Endothelial cell of umbilical vein (primary cell): ENCODE measurements around the gene MRPL17. TPM values are rescaled to one million over a fixed set of nuclear protein-coding genes. Genes with fewer than 3 reads are reported as not detected.

Source experiments
- BruUV-seq: library from RNA; stranded (reverse); fragments of 400-500 nt; replicated peaks from 2 replicates; lab custom pipeline; 2021; lab: Mats Ljungman, UMichigan
- CTCF ChIA-PET: fragments of 300-600, 350-600 bp; sonication (Branson Sonifier 250); formaldehyde crosslinking; loops from one replicate; lab custom pipeline; 2021; ENCODE audit warnings: antibody characterized with exemption, inconsistent platforms; lab: Charles Lee
- POLR2A ChIA-PET: fragments of 300-600, 350-600 bp; sonication (Branson Sonifier 250); formaldehyde crosslinking; loops from one replicate; lab custom pipeline; 2021; ENCODE audit warnings: antibody characterized with exemption, inconsistent platforms; lab: Charles Lee
- DNase-seq: peaks from one replicate; pipeline ENCODE4 v3.0.0-alpha.2; 2011; ENCODE audit warnings: low read depth, low spot score
- FAIRE-seq: peaks from 2 replicates; lab custom pipeline; 2011; peaks lifted over from hg19 to GRCh38; lab: Jason Lieb, UNC
- H2AFZ ChIP-seq: 2 replicates; pipeline ENCODE4 v1.6.0; 2012; ENCODE audit warnings: low read depth, low read length, control low read depth, inconsistent platforms
- H3K27ac ChIP-seq: 2 replicates; pipeline ENCODE4 v1.5.1; 2011; ENCODE audit warnings: low read depth, mild to moderate bottlenecking, control low read depth, low read length, moderate library complexity; ENCODE audit not compliant: insufficient read depth
- H3K27me3 ChIP-seq, 2 experiments: 2 replicates each; pipeline versions ENCODE4 v1.6.0 to v1.6.1; 2011; ENCODE audit warnings: low read length in 2 of 2, mixed read lengths in 1 of 2; ENCODE audit not compliant: control insufficient read depth in 2 of 2, insufficient read depth in 2 of 2
- H3K36me3 ChIP-seq, 2 experiments: 2 replicates in 1 of 2; 3 replicates in 1 of 2; pipeline ENCODE4 v1.5.1; 2011; ENCODE audit warnings: low read length in 2 of 2, mild to moderate bottlenecking in 1 of 2, moderate library complexity in 1 of 2; ENCODE audit not compliant: control insufficient read depth in 2 of 2, insufficient read depth in 2 of 2; ENCODE audit errors: extremely low read depth in 1 of 2
- H3K4me1 ChIP-seq: 3 replicates; pipeline ENCODE4 v1.5.1; 2011; ENCODE audit warnings: mild to moderate bottlenecking, low read length; ENCODE audit not compliant: control insufficient read depth, insufficient read depth; ENCODE audit errors: extremely low read depth
- H3K4me2 ChIP-seq: 2 replicates; pipeline ENCODE4 v1.6.1; 2011; ENCODE audit warnings: low read length, control low read depth, mixed read lengths; ENCODE audit not compliant: insufficient read depth
- H3K4me3 ChIP-seq, 3 experiments: fragments of 200-600 bp in 1 of 3; sonication (generic), shearing (Covaris generic) in 1 of 3; replicated peaks in 1 of 3; 2 replicates each; pipeline ENCODE4 v1.5.1; 2011 to 2016; ENCODE audit warnings: control low read depth in 3 of 3, low read length in 3 of 3, mild to moderate bottlenecking in 2 of 3, inconsistent platforms in 1 of 3, low read depth in 1 of 3, moderate library complexity in 1 of 3; ENCODE audit not compliant: insufficient read depth in 1 of 3
- H3K79me2 ChIP-seq: 2 replicates; pipeline ENCODE4 v1.6.0; 2012; ENCODE audit warnings: low read length, inconsistent platforms; ENCODE audit not compliant: control insufficient read depth, insufficient read depth
- H3K9ac ChIP-seq: replicated peaks from 2 replicates; pipeline ENCODE3; 2011; ENCODE audit warnings: low read length, control low read depth; ENCODE audit not compliant: insufficient read depth; ENCODE audit errors: extremely low read depth
- H3K9me1 ChIP-seq: replicated peaks from 3 replicates; pipeline ENCODE4 v1.6.0; 2011; ENCODE audit warnings: mild to moderate bottlenecking, low read length; ENCODE audit not compliant: control insufficient read depth, insufficient read depth; ENCODE audit errors: extremely low read depth
- H3K9me3 ChIP-seq: replicated peaks from 2 replicates; pipeline ENCODE4 v1.5.1; 2012; ENCODE audit warnings: low read length, inconsistent platforms; ENCODE audit not compliant: control insufficient read depth, insufficient read depth
- H4K20me1 ChIP-seq: replicated peaks from 2 replicates; pipeline ENCODE3; 2011; ENCODE audit warnings: mild to moderate bottlenecking, low read length; ENCODE audit not compliant: control insufficient read depth, insufficient read depth; ENCODE audit errors: extremely low read depth
- EZH2 ChIP-seq: IDR thresholded peaks from 2 replicates; pipeline ENCODE4 v1.6.1; 2012; ENCODE audit warnings: borderline replicate concordance, low read depth, mild to moderate bottlenecking, moderate library complexity, low read length, inconsistent platforms; ENCODE audit not compliant: severe bottlenecking
- FOS ChIP-seq: IDR thresholded peaks from 2 replicates; pipeline ENCODE4 v1.6.1; 2011; ENCODE audit warnings: mild to moderate bottlenecking, low read length, moderate library complexity, borderline replicate concordance; ENCODE audit not compliant: insufficient read depth
- GATA2 ChIP-seq: IDR thresholded peaks from 2 replicates; pipeline ENCODE4 v1.7.0; 2011; ENCODE audit warnings: low read depth, mild to moderate bottlenecking, moderate library complexity, mixed read lengths, low read length; ENCODE audit not compliant: insufficient read length, insufficient read depth
- JUN ChIP-seq: IDR thresholded peaks from 2 replicates; pipeline ENCODE4 v1.6.1; 2011; ENCODE audit warnings: borderline replicate concordance, low read depth; ENCODE audit not compliant: insufficient read length, insufficient read depth
- MYC ChIP-seq: IDR thresholded peaks from one replicate; pipeline ENCODE4 v1.6.1; 2011; ENCODE audit warnings: mild to moderate bottlenecking, low read depth, low read length
- POLR2A ChIP-seq: IDR thresholded peaks from 2 replicates; pipeline ENCODE4 v1.6.1; 2012; ENCODE audit warnings: low read depth, mild to moderate bottlenecking, control low read depth, low read length
- POLR2AphosphoS5 ChIP-seq: IDR thresholded peaks from 2 replicates; pipeline ENCODE4 v1.6.1; 2012; ENCODE audit warnings: low read depth, mild to moderate bottlenecking, control low read depth, low read length, moderate library complexity; ENCODE audit not compliant: insufficient read depth
- dilution Hi-C: fragments of 300-500 bp; cut with MboI; formaldehyde crosslinking; loops from one replicate; pipeline ENCODE4 v1.15.0; 2019; ENCODE audit warnings: low sequenced_read_pairs; ENCODE audit not compliant: extremely low pct_ligation_motif_present
- intact Hi-C: fragments of 100-400 bp; cut with micrococcal nuclease; formaldehyde crosslinking; loops from one replicate; pipeline ENCODE4 v1.10.0; 2022
- polyA plus RNA-seq, 4 experiments: library from polyadenylated mRNA; depleted of rRNA in 3 of 4; stranded (reverse) in 3 of 4; unstranded in 1 of 4; fragments of >200 nt; gene quantifications; 2 replicates each; pipeline versions ENCODE4 v1.2.1 to v1.2.3, GENCODE V29; 2011 to 2012; ENCODE audit warnings: missing spikeins in 1 of 4
- total RNA-seq: library from RNA; stranded (reverse); gene quantifications from 2 replicates; pipeline ENCODE4 v1.2.3, GENCODE V29; 2021
- TF ChIP-seq, protein P1 (sequence below): IDR thresholded peaks from 2 replicates; pipeline ENCODE4 v1.6.1; 2011; ENCODE audit not compliant: insufficient read depth, insufficient read length
- TF ChIP-seq, protein P2 (sequence below), 2 donors: IDR thresholded peaks; 1 replicate in 1 of 2; 2 replicates in 1 of 2; pipeline ENCODE4 v1.5.1; 2011; ENCODE audit warnings: low read length in 2 of 2, mild to moderate bottlenecking in 2 of 2, moderate library complexity in 2 of 2, control low read depth in 1 of 2, inconsistent platforms in 1 of 2, low read depth in 1 of 2; ENCODE audit not compliant: insufficient read depth in 1 of 2; ENCODE audit errors: extremely low read depth in 1 of 2

MRPL17 gene
- total and polyA plus RNA-seq, 2 donors (not counting 3 experiments of a cell fraction or from before 2014, with no cell fraction given): 67.6 to 87.2 TPM

DNA sequence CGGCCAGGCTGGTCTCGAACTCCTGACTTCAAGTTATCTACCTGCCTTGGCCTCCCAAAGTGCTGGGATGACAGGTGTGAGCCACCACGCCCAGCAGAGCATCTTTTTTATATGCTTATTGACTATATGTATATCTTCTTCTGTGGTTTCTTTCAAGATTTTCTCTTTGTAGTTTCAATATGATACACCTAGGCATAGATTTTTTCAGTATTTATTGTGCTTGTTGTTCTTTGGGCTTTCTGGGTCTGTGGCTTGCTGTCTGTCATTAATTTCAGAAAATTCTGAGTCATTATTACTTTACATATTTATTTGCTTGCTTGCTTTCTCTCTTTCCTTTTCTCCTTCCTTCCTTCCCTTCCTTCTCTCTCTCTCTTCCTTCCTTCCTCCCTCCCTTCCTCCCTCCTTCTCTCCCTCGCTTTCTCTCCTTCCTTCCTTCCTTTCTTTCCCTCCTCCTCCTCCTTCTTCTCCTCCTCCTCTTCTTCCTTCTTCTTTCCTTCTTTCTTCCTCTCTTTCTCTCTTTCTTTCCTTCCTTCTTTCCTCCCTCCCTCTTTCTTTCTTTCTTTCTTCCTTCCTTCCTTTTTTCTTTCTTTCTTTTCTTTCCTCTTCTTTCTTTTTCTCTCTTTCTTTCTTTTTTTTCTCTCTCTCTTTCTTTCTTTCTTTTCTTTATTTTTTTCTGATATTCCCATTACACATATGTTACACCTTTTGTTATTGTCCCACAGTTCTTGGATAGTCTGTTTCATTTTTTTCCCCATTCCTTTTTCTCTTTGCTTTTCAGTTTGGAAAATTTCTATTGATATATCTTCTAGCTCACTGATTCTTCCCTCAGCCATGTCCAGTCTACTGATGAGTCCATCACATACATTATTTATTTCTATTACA, 16.6 kb downstream of the MRPL17 start:
- intact Hi-C loops (loop anchor here (1.0 kb wide), 3 partner anchors 31 to 135 kb away; partner anchors contain the start of gene TPP1), dilution Hi-C loops (no loop called here)
- ChIA-PET POLR2A (no interaction called here), CTCF (interaction anchor here (1.1 to 3.2 kb wide), 10 partner anchors 10 to 287 kb away, joined by 3 to 35 read pairs (median 12); partner anchors contain the start of genes DCHS1, ILK, RRP8 and TPP1)
- no peaks in the 10 kb centered on the region for H3K36me3 ChIP-seq
- TF ChIP-seq FOS (no peak), EZH2 (no peak), JUN (no peak), POLR2A (no peak), GATA2 (no peak), MYC (no peak), POLR2AphosphoS5 (no peak)
- TF ChIP-seq, protein P1, sequence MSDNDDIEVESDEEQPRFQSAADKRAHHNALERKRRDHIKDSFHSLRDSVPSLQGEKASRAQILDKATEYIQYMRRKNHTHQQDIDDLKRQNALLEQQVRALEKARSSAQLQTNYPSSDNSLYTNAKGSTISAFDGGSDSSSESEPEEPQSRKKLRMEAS: no peak
- TF ChIP-seq, protein P2, sequence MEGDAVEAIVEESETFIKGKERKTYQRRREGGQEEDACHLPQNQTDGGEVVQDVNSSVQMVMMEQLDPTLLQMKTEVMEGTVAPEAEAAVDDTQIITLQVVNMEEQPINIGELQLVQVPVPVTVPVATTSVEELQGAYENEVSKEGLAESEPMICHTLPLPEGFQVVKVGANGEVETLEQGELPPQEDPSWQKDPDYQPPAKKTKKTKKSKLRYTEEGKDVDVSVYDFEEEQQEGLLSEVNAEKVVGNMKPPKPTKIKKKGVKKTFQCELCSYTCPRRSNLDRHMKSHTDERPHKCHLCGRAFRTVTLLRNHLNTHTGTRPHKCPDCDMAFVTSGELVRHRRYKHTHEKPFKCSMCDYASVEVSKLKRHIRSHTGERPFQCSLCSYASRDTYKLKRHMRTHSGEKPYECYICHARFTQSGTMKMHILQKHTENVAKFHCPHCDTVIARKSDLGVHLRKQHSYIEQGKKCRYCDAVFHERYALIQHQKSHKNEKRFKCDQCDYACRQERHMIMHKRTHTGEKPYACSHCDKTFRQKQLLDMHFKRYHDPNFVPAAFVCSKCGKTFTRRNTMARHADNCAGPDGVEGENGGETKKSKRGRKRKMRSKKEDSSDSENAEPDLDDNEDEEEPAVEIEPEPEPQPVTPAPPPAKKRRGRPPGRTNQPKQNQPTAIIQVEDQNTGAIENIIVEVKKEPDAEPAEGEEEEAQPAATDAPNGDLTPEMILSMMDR (IDR thresholded peaks at IDR 0.05; ENCODE audit: extremely low read depth in 1 of 2, insufficient read depth in 1 of 2, low read depth in 1 of 2, low read length in 2 of 2): no peak
- BruUV-seq: no TSS peak
- H3K4me3 ChIP-seq: no peak overlapping the region
- H3K9ac ChIP-seq: no peak overlapping the region
- no peak overlapping the region for H2AFZ ChIP-seq
- no peaks in the 10 kb centered on the region for H3K9me3 ChIP-seq
- H3K4me2 ChIP-seq: no peak overlapping the region
- DNase-seq (no peak), FAIRE-seq (no peak)
- no peaks in the 10 kb centered on the region for H4K20me1 ChIP-seq
- H3K27ac ChIP-seq: no peak overlapping the region
- no peaks in the 10 kb centered on the region for H3K4me1 ChIP-seq
- H3K9me1 ChIP-seq: no peaks in the 10 kb centered on the region
- no peaks in the 10 kb centered on the region for H3K79me2 ChIP-seq
- no peaks in the 10 kb centered on the region for H3K27me3 ChIP-seq
